HG03175 (cell line): ENCODE data around the gene DNAI4.
A peak's percentile ranks its signal among the peaks of the same experiment; 100 is the strongest.
"Not testable (repeated sequence)": the region's sequence is repeated elsewhere in the genome, so short reads cannot be mapped to it uniquely, and the experiment has no call there.

Experiments used
- ATAC-seq: cut with Tn5 transposase; IDR thresholded peaks from one replicate; pipeline ENCODE4 v1.9.1; 2021; ENCODE audit warnings: mild to moderate bottlenecking, moderate library complexity; ENCODE audit not compliant: unreplicated experiment

DNAI4 gene

DNA sequence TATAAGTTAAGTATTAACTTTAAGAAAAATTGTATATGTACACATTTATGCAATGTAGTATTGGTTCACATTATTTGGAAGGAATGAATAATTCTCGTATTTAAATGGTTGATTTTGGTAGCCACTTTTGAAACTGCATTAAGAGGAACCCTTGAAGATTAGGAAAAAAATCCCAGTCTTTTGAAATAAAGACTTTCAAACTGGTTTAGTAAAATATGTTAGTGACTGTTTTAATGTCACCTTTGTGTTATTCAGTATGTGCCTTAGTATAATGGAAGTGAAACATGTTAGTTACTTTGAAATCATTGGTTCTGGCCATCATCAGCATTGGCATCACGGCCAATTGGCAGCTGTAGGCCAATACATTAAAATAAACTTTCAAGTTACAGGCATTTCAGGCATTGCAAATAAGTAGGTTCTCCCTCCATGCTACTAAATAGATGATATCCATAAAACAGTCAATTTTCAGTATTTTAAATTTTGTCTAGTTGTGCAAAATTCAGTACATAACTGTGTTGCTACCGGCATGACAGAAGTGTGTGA is 4.6 kb upstream of the DNAI4 start:
- ATAC-seq, result no peak

DNA sequence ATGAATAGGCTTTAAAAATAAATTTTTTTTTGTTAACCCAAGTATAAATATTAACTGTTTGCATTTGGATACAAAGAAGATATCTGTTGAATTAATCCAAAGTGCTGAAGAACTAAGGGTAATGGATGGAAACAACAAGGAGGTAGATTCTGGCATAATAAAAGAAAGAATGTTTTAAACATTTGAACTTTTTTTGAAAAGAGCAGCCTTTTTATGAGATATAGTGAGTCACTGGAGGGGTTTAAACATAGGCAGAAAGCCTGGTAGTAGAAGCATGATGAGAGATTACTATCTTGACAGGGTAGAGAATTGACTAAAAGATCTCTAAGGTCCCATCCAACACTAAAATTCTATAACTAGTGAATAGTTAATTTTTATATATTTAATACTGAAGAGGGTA is 2.9 kb upstream of the DNAI4 start:
- ATAC-seq, result no peak

DNA sequence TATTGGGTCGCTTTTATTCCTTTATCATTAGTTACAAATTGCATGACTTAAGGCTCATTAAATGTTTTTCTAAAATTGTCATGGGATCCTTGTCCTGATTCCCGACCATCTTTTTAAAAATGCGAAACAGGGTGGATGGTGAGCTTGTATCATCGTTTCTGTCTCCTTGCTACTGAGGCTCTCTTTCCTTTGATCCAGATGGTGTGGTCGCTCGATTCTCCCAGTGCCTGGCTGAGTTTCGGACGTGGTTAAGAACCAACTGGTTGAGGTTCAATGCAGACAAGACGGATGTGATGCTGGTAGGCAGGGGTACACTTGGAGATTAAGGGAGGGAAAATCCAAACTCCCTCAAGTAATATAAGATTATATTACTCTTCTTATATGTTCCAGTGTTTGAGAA is 1.3 kb upstream of the DNAI4 start:
- no peak for ATAC-seq

GRCh38 chr1:66925558-66925910 is 878 bp upstream of the DNAI4 start:
- ATAC-seq, result peak; percentile 1

GRCh38 chr1:66920543-66920942 is 4.1 kb downstream of the DNAI4 start:
- ATAC-seq, result no peak

DNA sequence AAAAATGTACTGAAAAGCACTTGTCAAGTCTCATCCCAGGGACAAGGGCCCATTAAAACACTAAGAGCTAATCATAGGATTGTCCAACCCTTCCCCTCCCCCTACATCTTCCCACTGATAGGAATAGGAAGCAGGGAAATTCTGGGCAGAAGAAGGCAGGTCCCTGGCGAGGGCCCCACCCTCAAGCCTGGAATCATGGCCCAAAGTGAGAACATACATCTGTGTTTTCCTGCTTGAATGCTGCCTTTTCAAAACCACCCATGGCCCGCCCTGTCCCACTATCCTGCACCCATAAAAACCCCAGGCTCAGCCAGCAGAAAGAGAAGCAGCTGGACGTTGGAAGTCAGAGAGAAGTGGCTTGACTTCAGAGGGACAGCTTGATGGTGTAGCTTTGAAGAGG is 4.8 kb downstream of the DNAI4 start:
- ATAC-seq, result no peak

DNA sequence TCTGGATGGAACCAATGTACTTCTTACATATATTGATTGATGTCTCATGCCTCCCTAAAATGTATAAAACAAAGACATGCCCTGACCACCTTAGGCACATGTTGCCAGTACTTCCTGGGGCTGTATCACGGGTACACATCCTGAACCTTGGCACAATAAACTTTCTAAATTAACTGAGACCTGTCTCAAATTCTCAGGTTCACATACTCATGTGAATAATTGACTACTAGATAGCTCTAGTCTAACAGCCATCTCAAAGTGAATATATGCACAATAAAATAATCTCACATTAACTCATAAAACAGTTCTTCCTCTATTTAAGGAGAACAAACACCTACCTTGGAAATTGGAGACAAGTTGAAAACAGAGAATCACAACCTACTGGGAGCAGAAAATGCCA is 5.6 kb downstream of the DNAI4 start:
- ATAC-seq, result no peak

GRCh38 chr1:66917476-66917875 is 7.2 kb downstream of the DNAI4 start:
- no peak for ATAC-seq

DNA sequence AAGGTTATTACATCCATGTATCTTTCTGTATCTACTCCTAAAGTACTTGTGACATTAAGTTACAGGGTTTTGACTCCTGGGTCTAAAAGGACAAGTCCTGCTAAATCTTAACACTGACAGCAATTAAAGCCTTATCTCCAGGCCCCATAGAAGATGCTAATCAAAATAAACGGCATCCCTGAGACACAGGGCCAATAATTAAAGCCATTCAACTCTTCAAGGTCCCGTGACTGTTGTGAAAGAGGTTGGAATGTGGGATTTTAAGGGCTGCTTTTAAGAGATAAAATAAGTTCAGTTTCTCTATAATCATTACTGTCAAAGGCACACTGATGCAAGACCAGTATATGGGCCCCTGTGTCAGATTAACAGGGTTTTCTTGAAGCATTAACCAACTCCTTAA is 8.3 kb downstream of the DNAI4 start:
- no peak for ATAC-seq

GRCh38 chr1:66915203-66915602 is 9.5 kb downstream of the DNAI4 start:
- not testable (repeated sequence) for ATAC-seq

DNA sequence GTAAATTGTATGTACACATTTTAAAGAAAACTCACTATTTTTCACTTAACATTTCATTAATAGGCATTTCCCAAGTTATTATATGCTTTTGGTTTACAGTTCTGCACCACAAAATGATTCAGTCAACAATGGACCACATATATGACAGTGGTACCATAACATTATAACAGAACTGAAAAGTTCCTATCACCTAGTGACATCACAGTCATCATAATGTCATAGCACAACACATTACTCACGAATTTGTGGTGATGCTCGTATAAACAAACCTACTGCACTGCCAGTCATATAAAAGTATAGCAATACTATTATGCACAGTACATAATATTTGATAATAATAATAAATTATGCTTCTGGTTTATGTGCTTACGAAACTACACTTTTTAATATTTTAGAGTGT is 30.9 kb downstream of the DNAI4 start:
- no peak for ATAC-seq

DNA sequence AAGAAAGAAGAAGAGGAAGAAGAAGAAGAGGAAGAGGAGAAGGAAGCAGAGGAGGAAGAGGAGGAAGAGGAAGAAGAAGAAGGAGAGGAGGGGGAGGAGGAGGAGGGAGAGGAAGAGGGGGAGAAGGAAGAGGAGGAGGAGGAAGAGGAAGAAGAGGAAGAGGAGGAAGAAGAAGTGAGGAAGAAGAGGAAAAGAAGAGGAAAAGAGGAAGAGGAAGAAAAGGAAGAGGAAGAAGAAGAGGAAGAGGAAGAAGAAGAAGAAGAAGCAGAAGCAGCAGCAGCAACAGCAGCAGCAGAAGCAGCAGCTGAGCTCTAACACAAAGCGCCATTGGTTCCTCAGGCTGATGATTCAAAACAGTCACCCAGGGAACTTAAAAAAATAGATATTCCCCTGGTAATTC is 34.0 kb downstream of the DNAI4 start:
- no peak for ATAC-seq

GRCh38 chr1:66889030-66889429 is 35.6 kb downstream of the DNAI4 start:
- no peak for ATAC-seq

DNA sequence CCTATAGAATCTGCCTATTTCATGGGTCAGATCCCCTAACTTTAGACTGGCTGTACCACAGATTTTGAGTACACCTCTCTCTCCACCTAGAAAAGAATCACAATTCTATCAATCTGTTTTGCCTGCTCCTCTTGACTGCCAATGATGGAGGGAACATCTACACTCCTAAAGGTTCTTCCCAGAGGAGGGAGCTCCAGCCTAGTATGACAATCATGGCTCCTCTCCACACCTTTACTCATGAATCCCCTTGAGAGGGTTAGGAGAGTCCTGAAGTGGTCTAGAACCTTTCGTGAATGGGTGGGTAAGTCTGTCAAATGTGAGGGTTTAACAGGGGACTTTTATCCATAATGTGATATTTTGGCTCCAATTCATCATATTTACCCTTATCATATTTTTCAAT is 48.0 kb downstream of the DNAI4 start:
- ATAC-seq, result no peak

DNA sequence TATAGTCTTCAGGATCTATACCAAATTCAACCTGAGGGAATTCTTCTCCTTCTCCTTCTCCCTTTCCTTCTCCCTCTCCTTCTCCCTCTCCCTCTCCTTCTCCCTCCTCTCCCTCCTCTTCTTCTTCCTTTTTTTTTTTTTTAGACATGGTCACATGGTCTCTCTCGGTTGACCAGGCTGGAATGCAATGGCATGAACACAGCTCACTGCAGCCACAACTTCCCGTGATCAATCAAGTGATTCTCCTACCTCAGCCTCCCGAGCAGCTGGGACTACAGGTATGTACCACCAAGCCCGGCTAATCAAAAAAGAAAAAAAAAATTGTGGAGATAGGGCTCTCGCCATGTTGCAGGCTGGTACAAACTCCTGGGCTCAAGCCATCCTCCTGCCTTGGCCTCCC is 51.5 kb downstream of the DNAI4 start:
- no peak for ATAC-seq

DNA sequence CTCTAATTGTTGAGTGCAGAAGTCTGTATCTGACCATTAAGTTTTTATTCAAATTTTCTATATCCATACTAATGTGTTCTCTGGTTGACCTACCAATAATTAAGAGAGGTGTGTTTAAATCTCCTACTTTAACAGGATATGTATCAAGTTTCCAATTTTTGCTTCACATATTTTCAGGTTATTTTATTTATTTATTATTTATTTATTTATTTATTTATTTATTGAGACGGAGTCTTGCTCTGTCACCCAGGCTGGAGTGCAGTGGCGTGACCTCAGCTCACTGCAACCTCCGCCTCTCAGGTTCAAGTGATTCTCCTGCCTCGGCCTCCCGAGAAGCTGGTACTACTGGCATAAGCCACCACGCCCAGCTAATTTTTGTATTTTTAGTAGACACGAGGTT is 52.6 kb downstream of the DNAI4 start:
- ATAC-seq, result not testable (repeated sequence)

GRCh38 chr1:66867501-66867900 is 57.2 kb downstream of the DNAI4 start:
- ATAC-seq, result no peak

- no peak for ATAC-seq
These were observed 64.1 kb downstream of the DNAI4 start for GRCh38 chr1:66860529-66860928.

DNA sequence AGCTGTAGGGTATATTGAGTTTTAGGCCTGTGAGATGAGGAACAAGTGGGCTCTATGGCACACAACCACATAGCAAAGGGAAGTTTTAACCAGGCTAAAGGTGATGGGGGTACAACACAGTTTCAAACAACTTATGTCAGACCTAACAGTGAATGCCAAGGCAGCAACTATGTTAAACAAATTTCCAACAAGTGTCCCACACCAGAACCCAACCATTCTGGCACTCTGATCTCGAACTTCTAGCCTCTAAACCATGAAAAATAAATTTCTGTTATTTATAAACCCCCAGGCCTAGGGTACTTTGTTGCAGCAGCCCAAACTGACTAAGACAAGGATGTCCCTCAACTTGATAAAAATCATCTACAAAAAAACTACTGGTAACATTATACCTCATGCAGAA is 71.3 kb downstream of the DNAI4 start:
- no peak for ATAC-seq

DNA sequence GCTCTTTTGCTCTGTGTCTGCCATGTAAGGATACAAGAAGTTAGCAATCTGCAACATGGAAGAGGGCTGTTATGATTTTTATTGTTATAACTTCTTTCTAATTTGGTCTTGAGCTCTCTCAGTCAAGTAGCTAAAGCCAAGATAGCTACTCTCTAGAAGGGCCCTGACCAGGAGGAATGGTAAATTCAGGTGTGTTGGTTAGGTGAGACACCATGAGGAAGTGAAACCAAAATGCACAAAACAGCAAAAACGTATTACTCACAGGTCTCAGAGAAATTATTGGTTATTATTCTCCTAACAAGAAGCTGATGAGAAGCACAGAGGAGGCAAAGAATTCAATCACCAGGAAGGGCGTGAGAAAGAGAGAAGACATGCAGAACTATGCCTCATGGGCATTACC is 71.8 kb downstream of the DNAI4 start:
- peak; percentile 78 for ATAC-seq

GRCh38 chr1:66850989-66851388 is 73.7 kb downstream of the DNAI4 start:
- no peak for ATAC-seq

DNA sequence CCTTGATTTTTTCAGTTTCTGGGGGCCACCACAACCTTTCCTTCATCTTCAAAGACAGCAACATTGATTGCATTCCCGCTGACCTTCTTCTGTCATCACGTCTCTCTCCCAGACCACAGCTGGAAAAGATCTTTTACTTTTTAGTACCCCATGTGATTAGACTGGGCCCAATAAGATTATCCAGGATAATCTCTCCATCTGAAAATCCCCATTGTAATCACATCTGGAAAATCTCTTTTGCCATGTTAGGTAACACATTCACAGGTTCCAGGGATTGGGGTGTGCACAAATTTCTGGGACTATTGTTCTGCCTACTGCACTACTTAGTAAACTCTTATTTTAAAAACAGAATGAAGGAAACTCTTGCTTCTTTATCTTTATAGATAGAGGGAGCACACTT is 76.5 kb downstream of the DNAI4 start:
- ATAC-seq, result no peak

- ATAC-seq, result no peak
These were observed 83.7 kb downstream of the DNAI4 start for GRCh38 chr1:66840929-66841328.

DNA sequence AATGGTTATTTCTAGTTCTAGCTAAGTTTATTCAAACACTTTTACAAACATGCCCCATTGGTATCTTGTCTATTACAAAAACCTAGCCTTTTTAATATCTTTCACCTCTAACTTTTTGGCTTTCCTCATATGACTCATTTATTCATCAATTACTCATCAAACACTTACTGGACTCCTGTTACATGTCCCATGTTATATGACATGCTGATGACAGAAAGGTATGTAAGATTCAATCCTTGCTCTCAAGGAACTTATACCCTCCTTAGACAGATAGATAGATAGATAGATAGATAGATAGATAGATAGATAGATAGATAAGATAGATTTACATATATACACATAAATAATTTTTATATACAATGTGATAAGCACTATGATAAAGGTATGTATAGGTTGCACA is 89.7 kb downstream of the DNAI4 start:
- ATAC-seq, result no peak
